Keratinocyte (primary cell): Measurements from ENCODE around the gene IL18RAP. TPM values are rescaled to one million over a fixed set of nuclear protein-coding genes. Genes with fewer than 3 reads are reported as not detected.

Experiments
- DNase-seq: peaks from one replicate; pipeline ENCODE4 v3.0.0-alpha.2; 2011; ENCODE audit warnings: low read depth, missing footprints, low spot score
- FAIRE-seq: peaks from 2 replicates; lab custom pipeline; 2011; peaks lifted over from hg19 to GRCh38; lab: Jason Lieb, UNC
- H2AFZ ChIP-seq: 2 replicates; pipeline ENCODE4 v1.6.0; 2012; ENCODE audit warnings: low read length, control low read depth, inconsistent platforms; ENCODE audit not compliant: control insufficient read depth
- H3K27ac ChIP-seq: 2 replicates; pipeline ENCODE4 v1.5.1; 2011; ENCODE audit warnings: low read length; ENCODE audit not compliant: control insufficient read depth, insufficient read depth
- H3K27me3 ChIP-seq: 3 replicates; pipeline ENCODE4 v1.6.0; 2011; ENCODE audit warnings: low read length; ENCODE audit not compliant: control insufficient read depth, insufficient read depth; ENCODE audit errors: extremely low read depth
- H3K36me3 ChIP-seq, 2 experiments: 2 replicates in 1 of 2; 3 replicates in 1 of 2; pipeline ENCODE4 v1.5.1; 2011; ENCODE audit warnings: low read length in 2 of 2, mild to moderate bottlenecking in 1 of 2; ENCODE audit not compliant: control insufficient read depth in 2 of 2, insufficient read depth in 2 of 2; ENCODE audit errors: extremely low read depth in 1 of 2
- H3K4me1 ChIP-seq: 3 replicates; pipeline ENCODE4 v1.5.1; 2011; ENCODE audit warnings: low read length; ENCODE audit not compliant: control insufficient read depth, insufficient read depth; ENCODE audit errors: extremely low read depth
- H3K4me2 ChIP-seq: 3 replicates; pipeline ENCODE4 v1.6.0; 2011; ENCODE audit warnings: low read depth, low read length; ENCODE audit not compliant: control insufficient read depth, insufficient read depth; ENCODE audit errors: extremely low read depth
- H3K4me3 ChIP-seq, 3 experiments: fragments of 200-600 bp in 1 of 3; sonication (generic) in 1 of 3; 2 replicates in 2 of 3; 3 replicates in 1 of 3; pipeline ENCODE4 v1.5.1; 2011 to 2016; ENCODE audit warnings: low read length in 3 of 3, mild to moderate bottlenecking in 3 of 3, control low read depth in 2 of 3, inconsistent platforms in 1 of 3, low read depth in 1 of 3, mixed read lengths in 1 of 3, mixed run types in 1 of 3, moderate library complexity in 1 of 3; ENCODE audit not compliant: control insufficient read depth in 2 of 3, insufficient read depth in 2 of 3; ENCODE audit errors: extremely low read depth in 1 of 3
- H3K79me2 ChIP-seq: 2 replicates; pipeline ENCODE4 v1.6.0; 2012; ENCODE audit warnings: low read length; ENCODE audit not compliant: control insufficient read depth, insufficient read depth
- H3K9ac ChIP-seq: 3 replicates; pipeline ENCODE4 v1.6.0; 2011; ENCODE audit warnings: low read length; ENCODE audit not compliant: control insufficient read depth, insufficient read depth; ENCODE audit errors: extremely low read depth
- H3K9me1 ChIP-seq: 3 replicates; pipeline ENCODE4 v1.6.0; 2011; ENCODE audit warnings: low read length; ENCODE audit not compliant: control insufficient read depth, insufficient read depth; ENCODE audit errors: extremely low read depth
- H3K9me3 ChIP-seq: 2 replicates; pipeline ENCODE4 v1.5.1; 2012; ENCODE audit warnings: low read depth, low read length; ENCODE audit not compliant: control insufficient read depth
- H4K20me1 ChIP-seq: 3 replicates; pipeline ENCODE4 v1.6.0; 2011; ENCODE audit warnings: low read length; ENCODE audit not compliant: control insufficient read depth, insufficient read depth; ENCODE audit errors: extremely low read depth
- CTCF ChIP-seq, 3 experiments: IDR thresholded peaks in 1 of 3; conservative IDR thresholded peaks in 1 of 3; optimal IDR thresholded peaks in 1 of 3; 2 replicates in 2 of 3; 3 replicates in 1 of 3; pipeline versions ENCODE3 to v1.5.1; 2011; ENCODE audit warnings: low read length in 3 of 3, mild to moderate bottlenecking in 3 of 3, moderate library complexity in 2 of 3, control low read depth in 1 of 3, inconsistent platforms in 1 of 3; ENCODE audit not compliant: insufficient read depth in 2 of 3; ENCODE audit errors: extremely low read depth in 1 of 3
- EZH2 ChIP-seq: IDR thresholded peaks from one replicate; pipeline ENCODE4 v1.6.1; 2012; ENCODE audit warnings: inconsistent platforms, mild to moderate bottlenecking, low read length, moderate library complexity
- dilution Hi-C: fragments of 300-500 bp; cut with MboI; formaldehyde crosslinking; loops from one replicate; pipeline ENCODE4 v1.7.0; 2020; ENCODE audit warnings: low sequenced_read_pairs; ENCODE audit not compliant: extremely low pct_ligation_motif_present
- polyA plus RNA-seq, 5 experiments: library from polyadenylated mRNA; depleted of rRNA in 3 of 5; stranded (reverse) in 3 of 5; stranded (forward) in 1 of 5; unstranded in 1 of 5; fragments of >200 nt; gene quantifications; 1 replicate in 1 of 5; 2 replicates in 3 of 5; 3 replicates in 1 of 5; pipeline versions ENCODE4 v1.2.1 to v1.2.3, GENCODE V29; 2011 to 2012; ENCODE audit warnings: missing spikeins in 2 of 5, low read depth in 1 of 5, low replicate concordance in 1 of 5

IL18RAP gene
- polyA plus RNA-seq, 1 donor (not counting 4 experiments of a cell fraction or from before 2014, with no cell fraction given) = not detected

- DNase-seq (no peak), FAIRE-seq (no peak)
- no peaks in the 10 kb centered on the region for H3K9me3 ChIP-seq
- H4K20me1 ChIP-seq = no peaks in the 10 kb centered on the region
- H2AFZ ChIP-seq = no peak overlapping the region
- no peak overlapping the region for H3K27ac ChIP-seq
- peaks cover 14% of the 10 kb centered on the region for H3K27me3 ChIP-seq
- no peak overlapping the region for H3K4me2 ChIP-seq
- H3K36me3 ChIP-seq = no peaks in the 10 kb centered on the region
- dilution Hi-C loops = no loop called here
- TF ChIP-seq EZH2 (no peak), CTCF (optimal IDR thresholded peaks at IDR 0.05 in 1 of 3, IDR thresholded peaks at IDR 0.05 in 1 of 3, conservative IDR thresholded peaks at IDR 0.05 in 1 of 3; ENCODE audit: extremely low read depth in 1 of 3, insufficient read depth in 2 of 3, low read length in 3 of 3) (no peak)
- H3K79me2 ChIP-seq = no peaks in the 10 kb centered on the region
- no peaks in the 10 kb centered on the region for H3K9me1 ChIP-seq
- no peak overlapping the region for H3K4me3 ChIP-seq
- H3K9ac ChIP-seq = no peak overlapping the region
- H3K4me1 ChIP-seq = no peaks in the 10 kb centered on the region
These were observed 1.8 kb downstream of the IL18RAP start for GRCh38 chr2:102424754-102425153.

GRCh38 chr2:102425441-102426132 lies 2.6 kb downstream of the IL18RAP start:
- Histone ChIP-seq H3K9ac (no peak overlapping the region), H3K4me3 (no peak overlapping the region), H2AFZ (no peak overlapping the region), H4K20me1 (no peaks in the 10 kb centered on the region), H3K9me3 (no peaks in the 10 kb centered on the region), H3K4me2 (no peak overlapping the region), H3K4me1 (no peaks in the 10 kb centered on the region), H3K79me2 (no peaks in the 10 kb centered on the region), H3K9me1 (no peaks in the 10 kb centered on the region), H3K27ac (no peak overlapping the region), H3K27me3 (peaks cover 9% of the 10 kb centered on the region), H3K36me3 (no peaks in the 10 kb centered on the region)
- TF ChIP-seq EZH2 = no peak
- no peak for TF ChIP-seq CTCF (optimal IDR thresholded peaks at IDR 0.05 in 1 of 3, IDR thresholded peaks at IDR 0.05 in 1 of 3, conservative IDR thresholded peaks at IDR 0.05 in 1 of 3; ENCODE audit: extremely low read depth in 1 of 3, insufficient read depth in 2 of 3, low read length in 3 of 3)
- dilution Hi-C loops = no loop called here
- no peak for DNase-seq
- no peak for FAIRE-seq
